HepG2 (cell line): ENCODE results near the gene INAFM2. TPM values are rescaled to one million over a fixed set of nuclear protein-coding genes. Genes with fewer than 3 reads are reported as not detected.

Experiments used
- BCL6 ChIP-seq: IDR thresholded peaks from 2 replicates; pipeline ENCODE4 v1.6.1; 2016; ENCODE audit warnings: missing genetic modification reagents, missing compliant biosample characterization
- CCDC6 ChIP-seq: sonication (generic); formaldehyde crosslinking; IDR thresholded peaks from 2 replicates; pipeline ENCODE4 v1.8.1; 2022; ENCODE audit warnings: mild to moderate bottlenecking, missing genetic modification reagents, moderate library complexity
- ETV5 ChIP-seq: IDR thresholded peaks from 2 replicates; pipeline ENCODE4 v1.6.1; 2018; ENCODE audit warnings: missing biosample characterization, missing genetic modification reagents, inconsistent platforms, borderline replicate concordance
- HNF1B ChIP-seq: sonication (generic); formaldehyde crosslinking; IDR thresholded peaks from 2 replicates; pipeline ENCODE4 v1.5.1; 2020; ENCODE audit warnings: mild to moderate bottlenecking, moderate library complexity, missing genetic modification reagents
- IKZF5 ChIP-seq: IDR thresholded peaks from 2 replicates; pipeline ENCODE4 v1.6.1; 2018; ENCODE audit warnings: missing genetic modification reagents, mild to moderate bottlenecking, missing compliant biosample characterization
- ISX ChIP-seq: sonication (generic); formaldehyde crosslinking; conservative IDR thresholded peaks from 2 replicates; pipeline ENCODE4 v1.5.0; 2020; ENCODE audit warnings: missing genetic modification reagents
- KDM4B ChIP-seq: sonication (generic); formaldehyde crosslinking; IDR thresholded peaks from 2 replicates; pipeline ENCODE4 v1.4.0; 2020; ENCODE audit warnings: missing genetic modification reagents
- KLF11 ChIP-seq: IDR thresholded peaks from 2 replicates; pipeline ENCODE4 v1.6.1; 2016; ENCODE audit warnings: missing compliant biosample characterization
- KLF16 ChIP-seq, 2 experiments: sonication (generic) in 1 of 2; formaldehyde crosslinking in 1 of 2; IDR thresholded peaks; 2 replicates each; pipeline versions ENCODE4 v1.6.1 to v1.8.0; 2016 to 2023; ENCODE audit warnings: missing genetic modification reagents in 2 of 2, missing compliant biosample characterization in 1 of 2
- MAZ ChIP-seq, 2 experiments: sonication (generic) in 1 of 2; formaldehyde crosslinking in 1 of 2; IDR thresholded peaks; 2 replicates each; pipeline versions ENCODE4 v1.5.0 to v1.6.1; 2012 to 2020; ENCODE audit warnings: low read depth in 2 of 2, mild to moderate bottlenecking in 2 of 2, borderline replicate concordance in 1 of 2, improper control_type of control experiment in 1 of 2, low read length in 1 of 2, missing genetic modification reagents in 1 of 2, moderate library complexity in 1 of 2
- PHB2 ChIP-seq: fragments of 450-650 bp; IDR thresholded peaks from 2 replicates; pipeline ENCODE4 v1.6.1; 2018; ENCODE audit not compliant: partially characterized antibody
- PRPF4 ChIP-seq: fragments of 200-400 bp; formaldehyde crosslinking; IDR thresholded peaks from 2 replicates; pipeline ENCODE4 v1.6.1; 2016; ENCODE audit warnings: low read length, low read depth; ENCODE audit not compliant: poor library complexity, severe bottlenecking
- RXRA ChIP-seq: sonication (generic); formaldehyde crosslinking; IDR thresholded peaks from 2 replicates; pipeline ENCODE4 v1.5.1; 2020; ENCODE audit warnings: missing genetic modification reagents
- TSC22D2 ChIP-seq: sonication (generic); formaldehyde crosslinking; IDR thresholded peaks from 2 replicates; pipeline ENCODE4 v1.5.1; 2020; ENCODE audit warnings: missing genetic modification reagents, mild to moderate bottlenecking, borderline replicate concordance
- ZBTB1 ChIP-seq: sonication (generic); formaldehyde crosslinking; IDR thresholded peaks from 2 replicates; pipeline ENCODE4 v1.4.0; 2020; ENCODE audit warnings: missing genetic modification reagents, borderline replicate concordance
- ZFY ChIP-seq: sonication (generic); formaldehyde crosslinking; IDR thresholded peaks from 2 replicates; pipeline ENCODE4 v1.4.0; 2020; ENCODE audit warnings: missing genetic modification reagents
- ZNF24 ChIP-seq: fragments of 450-650 bp; IDR thresholded peaks from 2 replicates; pipeline ENCODE4 v1.6.1; 2017; ENCODE audit warnings: antibody characterized with exemption, mild to moderate bottlenecking
- ZNF547 ChIP-seq: sonication (generic); formaldehyde crosslinking; IDR thresholded peaks from 2 replicates; pipeline ENCODE4 v1.5.1; 2020; ENCODE audit warnings: mild to moderate bottlenecking, missing genetic modification reagents
- ZNF619 ChIP-seq: sonication (generic); formaldehyde crosslinking; IDR thresholded peaks from 2 replicates; pipeline ENCODE4 v1.4.0; 2020; ENCODE audit warnings: mild to moderate bottlenecking, missing genetic modification reagents
- polyA plus RNA-seq, 8 experiments: library from polyadenylated mRNA; depleted of rRNA in 3 of 8; stranded (reverse) in 7 of 8; unstranded in 1 of 8; fragments of >200 nt; fragmentation: Illumina TruSeq in 4 of 8; extraction: Trizol in 4 of 8; gene quantifications; 2 replicates each; pipeline versions ENCODE4 v1.2.1 to v1.2.3, GENCODE V29; 2011 to 2016; ENCODE audit warnings: low read depth in 4 of 8, missing spikeins in 1 of 8, mixed read lengths in 1 of 8; ENCODE audit not compliant: insufficient read depth in 1 of 8
- total RNA-seq, 5 experiments: library from RNA; depleted of rRNA; stranded (reverse); fragments of >200 nt; fragmentation: Illumina TruSeq; extraction: Trizol; gene quantifications; 2 replicates each; pipeline ENCODE4 v1.2.3, GENCODE V29; 2016; ENCODE audit warnings: low read depth in 1 of 5
- TF ChIP-seq, protein P1 (sequence below): sonication (generic); formaldehyde crosslinking; conservative IDR thresholded peaks from 2 replicates; pipeline ENCODE4 v1.8.0; 2022; ENCODE audit warnings: missing genetic modification reagents
- TF ChIP-seq, protein P2 (sequence below): IDR thresholded peaks from 2 replicates; pipeline ENCODE4 v1.6.1; 2016

Gene INAFM2
- total and polyA plus RNA-seq, 2 of the 13 experiments (the other 11 are each of a cell fraction or from before 2014, with no cell fraction given): 5.5 to 6.5 TPM

DNA sequence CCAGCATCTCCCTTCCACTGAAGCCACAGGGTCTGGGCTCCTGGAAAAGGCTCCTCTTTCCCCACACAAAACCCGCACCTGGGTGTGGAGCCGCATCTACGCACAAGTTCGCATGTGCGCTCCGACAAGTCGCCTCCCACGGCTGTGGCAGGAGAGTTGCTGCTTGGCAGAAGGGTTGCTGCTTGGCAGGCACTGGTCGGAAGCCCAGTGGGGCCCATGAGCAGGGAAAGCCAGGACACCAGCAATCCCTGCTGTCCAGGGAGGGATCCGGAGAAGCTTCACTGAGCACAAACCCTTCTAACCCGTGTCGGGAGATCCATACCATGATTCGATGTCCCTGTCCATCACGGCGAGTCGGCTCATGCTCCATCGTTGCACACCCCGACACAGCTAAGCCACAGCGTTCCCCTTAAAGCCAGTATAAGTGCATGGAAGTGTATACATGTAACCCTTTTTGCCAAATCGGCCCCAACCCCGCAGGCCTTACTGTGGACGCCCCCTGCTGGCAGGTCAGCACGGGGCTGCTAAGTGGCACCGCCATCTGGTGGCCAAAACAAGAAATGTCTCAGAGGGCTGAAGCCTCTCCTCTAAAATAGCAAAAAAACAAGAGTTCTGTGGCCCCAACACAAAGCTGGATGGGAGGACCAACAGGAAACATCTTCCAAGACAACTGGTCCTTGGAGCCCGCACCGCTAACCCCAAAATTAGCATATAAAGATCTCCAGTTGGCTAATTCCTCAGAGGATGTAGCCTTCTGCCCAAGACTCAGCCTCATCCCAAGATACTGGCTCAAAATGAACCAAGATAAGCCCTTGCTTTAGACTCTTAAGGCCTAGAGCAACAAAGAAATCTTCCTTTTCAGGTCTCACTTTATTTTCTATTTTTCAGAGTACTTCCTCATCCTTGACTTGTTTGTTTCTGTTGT lies 48.9 kb upstream of the INAFM2 start (continued):
- 0 out of 2 replicates have a peak, but pooled peaks have one; percentile 41 for TF ChIP-seq RXRA (CRISPR knock-in tag)
- TF ChIP-seq, protein P1, sequence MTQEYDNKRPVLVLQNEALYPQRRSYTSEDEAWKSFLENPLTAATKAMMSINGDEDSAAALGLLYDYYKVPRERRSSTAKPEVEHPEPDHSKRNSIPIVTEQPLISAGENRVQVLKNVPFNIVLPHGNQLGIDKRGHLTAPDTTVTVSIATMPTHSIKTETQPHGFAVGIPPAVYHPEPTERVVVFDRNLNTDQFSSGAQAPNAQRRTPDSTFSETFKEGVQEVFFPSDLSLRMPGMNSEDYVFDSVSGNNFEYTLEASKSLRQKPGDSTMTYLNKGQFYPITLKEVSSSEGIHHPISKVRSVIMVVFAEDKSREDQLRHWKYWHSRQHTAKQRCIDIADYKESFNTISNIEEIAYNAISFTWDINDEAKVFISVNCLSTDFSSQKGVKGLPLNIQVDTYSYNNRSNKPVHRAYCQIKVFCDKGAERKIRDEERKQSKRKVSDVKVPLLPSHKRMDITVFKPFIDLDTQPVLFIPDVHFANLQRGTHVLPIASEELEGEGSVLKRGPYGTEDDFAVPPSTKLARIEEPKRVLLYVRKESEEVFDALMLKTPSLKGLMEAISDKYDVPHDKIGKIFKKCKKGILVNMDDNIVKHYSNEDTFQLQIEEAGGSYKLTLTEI (CRISPR knock-in tag): no peak
- peak; percentile 51 for TF ChIP-seq ETV5
- TF ChIP-seq IKZF5: peak; percentile 58; the same call in 1 of the 2 replicates
- TF ChIP-seq KDM4B (CRISPR knock-in tag): 0 out of 2 replicates have a peak, but pooled peaks have one; percentile 39
- TF ChIP-seq ISX (CRISPR knock-in tag): no peak
- peak; percentile 71; the same call in 1 of the 2 replicates for TF ChIP-seq ZNF24
- TF ChIP-seq ZNF547: no peak
- TF ChIP-seq ZNF619: peak; percentile 79; the same call in 1 of the 2 replicates
- TF ChIP-seq BCL6 (CRISPR knock-in tag): 0 out of 2 replicates have a peak, but pooled peaks have one; percentile 15
- no peak for TF ChIP-seq PRPF4
- peak in 1 of 2 experiments; percentile 56; a peak in 1 of 4 replicates for TF ChIP-seq KLF16 (CRISPR knock-in tag; IDR thresholded peaks at IDR 0.05)
- no peak for TF ChIP-seq CCDC6 (CRISPR knock-in tag)
- peak; percentile 75; the same call in 1 of the 2 replicates for TF ChIP-seq TSC22D2 (CRISPR knock-in tag)
- TF ChIP-seq HNF1B (CRISPR knock-in tag): peak; percentile 59; the same call in 1 of the 2 replicates
- TF ChIP-seq PHB2: no peak
- TF ChIP-seq ZFY (CRISPR knock-in tag): peak; percentile 38; the same call in 1 of the 2 replicates
- TF ChIP-seq ZBTB1 (CRISPR knock-in tag): no peak
- TF ChIP-seq MAZ (IDR thresholded peaks at IDR 0.05; ENCODE audit: borderline replicate concordance, low read depth, low read length): 0 out of 2 replicates have a peak, but pooled peaks have one; percentile 35
- TF ChIP-seq MAZ (CRISPR knock-in tag; IDR thresholded peaks at IDR 0.05; ENCODE audit: low read depth): peak; percentile 38; the same call in 1 of the 2 replicates
- TF ChIP-seq KLF11: 0 out of 2 replicates have a peak, but pooled peaks have one; percentile 52
- TF ChIP-seq, protein P2, sequence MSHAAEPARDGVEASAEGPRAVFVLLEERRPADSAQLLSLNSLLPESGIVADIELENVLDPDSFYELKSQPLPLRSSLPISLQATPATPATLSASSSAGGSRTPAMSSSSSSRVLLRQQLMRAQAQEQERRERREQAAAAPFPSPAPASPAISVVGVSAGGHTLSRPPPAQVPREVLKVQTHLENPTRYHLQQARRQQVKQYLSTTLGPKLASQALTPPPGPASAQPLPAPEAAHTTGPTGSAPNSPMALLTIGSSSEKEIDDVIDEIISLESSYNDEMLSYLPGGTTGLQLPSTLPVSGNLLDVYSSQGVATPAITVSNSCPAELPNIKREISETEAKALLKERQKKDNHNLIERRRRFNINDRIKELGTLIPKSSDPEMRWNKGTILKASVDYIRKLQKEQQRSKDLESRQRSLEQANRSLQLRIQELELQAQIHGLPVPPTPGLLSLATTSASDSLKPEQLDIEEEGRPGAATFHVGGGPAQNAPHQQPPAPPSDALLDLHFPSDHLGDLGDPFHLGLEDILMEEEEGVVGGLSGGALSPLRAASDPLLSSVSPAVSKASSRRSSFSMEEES (CRISPR knock-in tag): 0 out of 2 replicates have a peak, but pooled peaks have one; percentile 31
